LNCAP (cell line): ENCODE data around the gene NUP210.

Source experiments
- CTCF ChIP-seq: fragments of 450-650 bp; IDR thresholded peaks from 2 replicates; pipeline ENCODE4 v1.5.1; 2017; ENCODE audit warnings: mild to moderate bottlenecking

The NUP210 gene

GRCh38 chr3:13405614-13406013 is 14.5 kb downstream of the NUP210 start:
- TF ChIP-seq CTCF: no peak

- no peak for TF ChIP-seq CTCF
Measured at GRCh38 chr3:13404626-13405452, 15.3 kb downstream of the NUP210 start.

GRCh38 chr3:13403847-13404246 is 16.3 kb downstream of the NUP210 start:
- TF ChIP-seq CTCF: no peak

GRCh38 chr3:13403213-13403819 is 16.8 kb downstream of the NUP210 start:
- TF ChIP-seq CTCF: no peak

DNA sequence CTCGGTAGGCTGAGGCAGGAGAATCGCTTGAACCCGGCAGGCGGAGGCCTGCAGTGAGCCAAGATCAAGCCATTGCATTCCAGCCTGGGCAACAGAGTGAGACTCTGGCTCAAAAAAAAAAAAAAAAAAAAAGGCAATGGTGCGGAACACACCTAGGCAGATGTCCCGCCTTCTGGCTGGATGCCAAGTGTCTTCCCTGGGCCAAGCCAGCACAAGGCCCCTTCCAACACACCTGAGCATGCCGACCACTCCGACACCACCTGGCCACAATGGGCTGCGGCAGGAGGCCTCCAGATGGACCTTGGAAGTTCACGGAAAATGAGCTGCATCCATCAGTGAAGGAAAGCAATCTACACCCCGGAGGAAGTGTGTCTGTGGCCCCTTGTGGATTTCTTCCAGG is 19.0 kb downstream of the NUP210 start:
- no peak for TF ChIP-seq CTCF

GRCh38 chr3:13400114-13400673 is 19.9 kb downstream of the NUP210 start:
- TF ChIP-seq CTCF: no peak

DNA sequence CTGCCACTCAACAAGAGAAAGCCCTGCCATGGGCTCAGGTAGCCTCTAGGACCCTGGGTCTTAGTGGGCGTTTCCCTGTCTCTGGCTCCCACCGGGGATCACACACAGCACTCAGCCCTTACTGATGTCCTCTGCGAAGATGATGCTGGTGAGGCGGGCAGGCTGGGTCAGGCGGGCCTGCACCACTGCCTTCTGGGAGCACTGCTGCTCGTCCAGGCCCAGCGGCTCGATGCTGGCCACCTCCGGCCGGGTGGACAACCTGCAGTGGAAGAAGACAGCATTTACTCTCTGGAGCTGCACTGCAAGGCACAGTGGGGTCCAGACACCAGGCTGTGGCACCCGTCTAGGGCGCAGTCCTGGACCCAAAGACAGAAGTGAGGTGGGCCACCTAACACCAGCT is 20.5 kb downstream of the NUP210 start:
- TF ChIP-seq CTCF: no peak
